ENCODE measurements around the gene CNTN4. TPM values are rescaled to one million over a fixed set of nuclear protein-coding genes. Genes with fewer than 3 reads are reported as not detected.

The CNTN4 gene
- total and polyA plus RNA-seq, 2 donors (not counting 3 experiments of a cell fraction or from before 2014, with no cell fraction given): not detected

- no peak overlapping the region for H2AFZ ChIP-seq (ENCODE audit: low read depth, low read length)
- CTCF ChIA-PET: no interaction called here
- dilution Hi-C loops (cut with MboI; ENCODE audit: extremely low pct_ligation_motif_present, low sequenced_read_pairs): no loop called here
Measured at GRCh38 chr3:2937055-2937454, 838.4 kb downstream of the CNTN4 start.

More at GRCh38 chr3:2937055-2937454, 838.4 kb downstream of the CNTN4 start:
- Histone ChIP-seq H4K20me1 (replicated peaks; ENCODE audit: control insufficient read depth, extremely low read depth, insufficient read depth, low read length) (no peaks in the 10 kb centered on the region), H3K27ac (ENCODE audit: insufficient read depth, low read depth, low read length) (no peak overlapping the region), H3K4me1 (ENCODE audit: control insufficient read depth, extremely low read depth, insufficient read depth, low read length) (no peaks in the 10 kb centered on the region), H3K9ac (replicated peaks; ENCODE audit: extremely low read depth, insufficient read depth, low read length) (no peak overlapping the region), H3K4me3 (replicated peaks in 1 of 3; ENCODE audit: insufficient read depth in 1 of 3, low read depth in 1 of 3, low read length in 3 of 3) (no peak overlapping the region), H3K36me3 (ENCODE audit: control insufficient read depth in 2 of 2, extremely low read depth in 1 of 2, insufficient read depth in 2 of 2, low read length in 2 of 2) (no peaks in the 10 kb centered on the region), H3K27me3 (ENCODE audit: control insufficient read depth in 2 of 2, insufficient read depth in 2 of 2, low read length in 2 of 2) (no peaks in the 10 kb centered on the region), H3K4me2 (ENCODE audit: insufficient read depth, low read length) (no peak overlapping the region), H3K9me1 (replicated peaks; ENCODE audit: control insufficient read depth, extremely low read depth, insufficient read depth, low read length) (no peaks in the 10 kb centered on the region), H3K9me3 (replicated peaks; ENCODE audit: control insufficient read depth, insufficient read depth, low read length) (no peaks in the 10 kb centered on the region), H3K79me2 (ENCODE audit: control insufficient read depth, insufficient read depth, low read length) (no peaks in the 10 kb centered on the region)
- DNase-seq (ENCODE audit: low read depth, low spot score) (no peak), FAIRE-seq (no peak)
- POLR2A ChIA-PET: no interaction called here
- no TSS peak for BruUV-seq (replicated peaks)
- intact Hi-C loops (cut with micrococcal nuclease): no loop called here
- TF ChIP-seq FOS (IDR thresholded peaks at IDR 0.05; ENCODE audit: borderline replicate concordance, insufficient read depth, low read length) (no peak), POLR2A (IDR thresholded peaks at IDR 0.05; ENCODE audit: low read depth, low read length) (no peak), MYC (IDR thresholded peaks at IDR 0.05; ENCODE audit: low read depth, low read length) (no peak), CTCF (IDR thresholded peaks at IDR 0.05; ENCODE audit: extremely low read depth in 1 of 2, insufficient read depth in 1 of 2, low read depth in 1 of 2, low read length in 2 of 2) (no peak), POLR2AphosphoS5 (IDR thresholded peaks at IDR 0.05; ENCODE audit: insufficient read depth, low read depth, low read length) (no peak), GATA2 (IDR thresholded peaks at IDR 0.05; ENCODE audit: insufficient read depth, insufficient read length, low read depth, low read length) (no peak), EZH2 (IDR thresholded peaks at IDR 0.05; ENCODE audit: borderline replicate concordance, low read depth, low read length, severe bottlenecking) (no peak), MAX (IDR thresholded peaks at IDR 0.05; ENCODE audit: insufficient read depth, insufficient read length) (no peak), JUN (IDR thresholded peaks at IDR 0.05; ENCODE audit: borderline replicate concordance, insufficient read depth, insufficient read length, low read depth) (no peak)

Data from endothelial cell of umbilical vein (primary cell).